Measurements from ENCODE around the gene HNRNPF.

Gene HNRNPF

DNA sequence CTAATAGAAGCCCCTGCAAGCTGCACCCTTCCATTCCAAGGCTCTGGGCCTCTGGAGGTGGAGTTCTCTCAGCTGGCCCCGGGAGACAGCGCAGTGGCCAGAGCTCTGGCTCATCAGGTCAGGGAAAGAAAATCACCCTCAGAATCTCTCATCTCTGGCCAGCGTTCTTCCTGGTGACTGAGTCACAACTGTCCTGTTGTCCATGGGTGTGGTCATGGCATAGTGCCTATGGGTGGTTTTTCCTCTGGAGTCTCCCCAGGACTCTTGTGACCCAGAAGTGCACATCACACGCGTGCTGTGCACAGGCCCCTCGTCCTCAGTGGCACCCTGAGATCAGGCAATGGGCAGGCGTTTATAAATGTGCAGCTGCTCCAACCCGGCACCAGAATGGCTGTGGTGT lies 64.9 kb downstream of the HNRNPF start:
- peaks cover 8 to 10% of the 10 kb centered on the region in 2 experiments for H3K4me1 ChIP-seq (ENCODE audit: control insufficient read depth in 1 of 2, insufficient read depth in 1 of 2, low read depth in 1 of 2, low read length in 1 of 2)
- no peak for TF ChIP-seq CTCF (IDR thresholded peaks at IDR 0.05)
- H3K36me3 ChIP-seq = no peaks in the 10 kb centered on the region
- no peak overlapping the region for H3K4me3 ChIP-seq (ENCODE audit: low read depth in 1 of 2, low read length in 1 of 2)
- peaks cover 1% of the 10 kb centered on the region for H3K27me3 ChIP-seq
- no peaks in the 10 kb centered on the region for H3K9me3 ChIP-seq
- H3K27ac ChIP-seq = no peak overlapping the region

GRCh38 chr10:43343126-43343525 lies 65.9 kb downstream of the HNRNPF start:
- no peaks in the 10 kb centered on the region for H3K9me3 ChIP-seq
- no peak overlapping the region for H3K27ac ChIP-seq
- H3K36me3 ChIP-seq = no peaks in the 10 kb centered on the region
- peaks cover 3 to 4% of the 10 kb centered on the region in 2 experiments for H3K4me1 ChIP-seq (ENCODE audit: control insufficient read depth in 1 of 2, insufficient read depth in 1 of 2, low read depth in 1 of 2, low read length in 1 of 2)
- H3K4me3 ChIP-seq (ENCODE audit: low read depth in 1 of 2, low read length in 1 of 2) = no peak overlapping the region
- no peaks in the 10 kb centered on the region for H3K27me3 ChIP-seq
- no peak for TF ChIP-seq CTCF (IDR thresholded peaks at IDR 0.05)

- TF ChIP-seq CTCF (IDR thresholded peaks at IDR 0.05) = no peak
- no peak overlapping the region for H3K27ac ChIP-seq
- no peaks in the 10 kb centered on the region for H3K27me3 ChIP-seq
- H3K9me3 ChIP-seq = no peaks in the 10 kb centered on the region
- peaks cover 0 to 2% of the 10 kb centered on the region in 2 experiments for H3K4me1 ChIP-seq (ENCODE audit: control insufficient read depth in 1 of 2, insufficient read depth in 1 of 2, low read depth in 1 of 2, low read length in 1 of 2)
- no peak overlapping the region for H3K4me3 ChIP-seq (ENCODE audit: low read depth in 1 of 2, low read length in 1 of 2)
- no peaks in the 10 kb centered on the region for H3K36me3 ChIP-seq
Observed at GRCh38 chr10:43342279-43343125, 66.5 kb downstream of the HNRNPF start.

GRCh38 chr10:43341450-43341849 lies 67.5 kb downstream of the HNRNPF start:
- Histone ChIP-seq H3K36me3 (no peaks in the 10 kb centered on the region), H3K27ac (no peak overlapping the region), H3K9me3 (no peaks in the 10 kb centered on the region), H3K4me3 (ENCODE audit: low read depth in 1 of 2, low read length in 1 of 2) (no peak overlapping the region), H3K27me3 (no peaks in the 10 kb centered on the region), H3K4me1 (ENCODE audit: control insufficient read depth in 1 of 2, insufficient read depth in 1 of 2, low read depth in 1 of 2, low read length in 1 of 2) (peaks cover 0 to 3% of the 10 kb centered on the region in 2 experiments)
- TF ChIP-seq CTCF (IDR thresholded peaks at IDR 0.05) = no peak

- TF ChIP-seq CTCF (IDR thresholded peaks at IDR 0.05) = no peak
- Histone ChIP-seq H3K27me3 (no peaks in the 10 kb centered on the region), H3K4me3 (ENCODE audit: low read depth in 1 of 2, low read length in 1 of 2) (no peak overlapping the region), H3K36me3 (no peaks in the 10 kb centered on the region), H3K27ac (no peak overlapping the region), H3K9me3 (no peaks in the 10 kb centered on the region), H3K4me1 (ENCODE audit: control insufficient read depth in 1 of 2, insufficient read depth in 1 of 2, low read depth in 1 of 2, low read length in 1 of 2) (peaks cover 5 to 11% of the 10 kb centered on the region in 2 experiments)
Observed at GRCh38 chr10:43340619-43341018, 68.4 kb downstream of the HNRNPF start.

All from neutrophil (primary cell).